Measurements from ENCODE around the gene TUBB2A.
"Not testable (repeated sequence)": the region's sequence is repeated elsewhere in the genome, so short reads cannot be mapped to it uniquely, and the experiment has no call there.

Gene TUBB2A

GRCh38 chr6:3195695-3196497, 38.6 kb upstream of the TUBB2A start:
- Histone ChIP-seq H3K4me1 (ENCODE audit: control insufficient read depth, insufficient read depth, low read length, poor library complexity, severe bottlenecking) (peaks cover 18% of the 10 kb centered on the region), H3K27ac (ENCODE audit: low read depth, low read length, severe bottlenecking) (peak overlapping the region; percentile 94), H3K36me3 (ENCODE audit: control insufficient read depth, insufficient read depth, low read length) (no peaks in the 10 kb centered on the region), H3K9me3 (ENCODE audit: control insufficient read depth, low read length) (peaks cover 6% of the 10 kb centered on the region), H3K4me3 (ENCODE audit: extremely low read depth, insufficient read depth, low read length, poor library complexity, severe bottlenecking) (no peak overlapping the region)
- WGBS, 2 experiments (ENCODE audit: insufficient coverage in 2 of 2): 70 to 74% methylated on average over 9 to 13 of the region's 16 CpGs

DNA sequence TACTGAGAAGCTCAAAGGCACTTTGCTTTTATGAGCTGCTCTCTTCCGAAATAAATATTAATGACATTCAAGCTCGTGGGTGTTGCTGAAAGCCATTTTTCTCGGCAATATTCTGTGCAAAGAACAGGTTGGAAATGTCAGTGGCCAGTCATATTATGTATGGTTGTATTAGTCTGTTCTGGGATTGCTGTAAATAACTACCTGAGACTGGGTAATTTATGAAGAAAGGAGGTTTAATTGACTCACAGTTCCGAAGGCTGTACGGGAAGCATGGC, 38.0 kb upstream of the TUBB2A start:
- Histone ChIP-seq H3K27ac (ENCODE audit: low read depth, low read length, severe bottlenecking) (peak overlapping the region; percentile 94), H3K4me3 (ENCODE audit: extremely low read depth, insufficient read depth, low read length, poor library complexity, severe bottlenecking) (no peak overlapping the region)
- 79 to 81% methylated on average over 4 to 5 of the region's 5 CpGs for WGBS, 2 experiments (ENCODE audit: insufficient coverage in 2 of 2)

DNA sequence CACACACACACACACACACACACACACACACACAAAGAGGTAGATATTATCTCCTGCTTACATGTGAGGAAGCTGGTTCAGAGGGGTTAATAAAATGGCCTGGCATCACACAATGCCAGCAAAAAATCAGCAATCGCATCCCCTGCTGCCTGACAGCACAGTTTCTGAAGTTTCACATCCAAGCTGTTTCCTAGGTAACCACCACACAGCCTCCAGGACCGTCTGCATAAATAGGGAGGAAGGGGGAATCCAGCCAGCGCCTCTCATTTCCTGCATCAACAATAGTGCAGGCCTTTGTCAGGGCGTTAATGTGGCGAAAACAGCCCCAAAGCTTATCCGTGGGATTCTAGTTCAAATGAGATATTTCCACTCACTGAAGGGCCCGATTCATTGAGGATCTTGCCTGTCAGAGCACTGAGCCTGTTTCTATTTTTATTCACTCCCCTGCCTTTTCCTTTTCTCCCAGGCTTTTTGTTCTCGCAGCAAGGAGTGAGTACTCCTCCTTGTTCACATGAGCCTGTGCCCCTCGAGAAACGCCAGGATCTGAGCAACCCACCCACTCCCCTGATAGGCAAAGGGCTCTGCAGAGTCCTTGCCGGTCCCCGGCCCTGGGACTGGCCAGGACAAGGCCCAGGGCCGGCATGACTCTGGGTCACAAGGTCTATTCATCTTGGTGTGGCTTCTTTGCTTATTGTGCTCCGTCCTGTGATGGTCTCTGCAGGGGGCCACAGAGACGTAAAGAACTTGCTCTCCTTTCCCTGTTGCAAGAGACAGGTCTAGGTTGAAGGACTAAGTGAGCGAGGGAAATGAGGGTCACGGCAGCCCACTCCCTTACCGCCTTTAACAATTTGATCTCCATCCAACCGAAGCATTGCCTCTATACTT, 37.4 kb upstream of the TUBB2A start:
- peaks cover 18% of the 10 kb centered on the region for H3K4me1 ChIP-seq (ENCODE audit: control insufficient read depth, insufficient read depth, low read length, poor library complexity, severe bottlenecking)
- peak overlapping the region; percentile 94 for H3K27ac ChIP-seq (ENCODE audit: low read depth, low read length, severe bottlenecking)
- H3K36me3 ChIP-seq (ENCODE audit: control insufficient read depth, insufficient read depth, low read length): no peaks in the 10 kb centered on the region
- WGBS, 2 experiments (ENCODE audit: insufficient coverage in 2 of 2): 36 to 37% methylated on average over 17 to 18 of the region's 19 CpGs
- H3K4me3 ChIP-seq (ENCODE audit: extremely low read depth, insufficient read depth, low read length, poor library complexity, severe bottlenecking): no peak overlapping the region
- peaks cover 14% of the 10 kb centered on the region for H3K9me3 ChIP-seq (ENCODE audit: control insufficient read depth, low read length)

More for the DNA sequence above, 38.0 kb upstream of the TUBB2A start:
- peaks cover 12% of the 10 kb centered on the region for H3K9me3 ChIP-seq (ENCODE audit: control insufficient read depth, low read length)
- peaks cover 18% of the 10 kb centered on the region for H3K4me1 ChIP-seq (ENCODE audit: control insufficient read depth, insufficient read depth, low read length, poor library complexity, severe bottlenecking)
- H3K36me3 ChIP-seq (ENCODE audit: control insufficient read depth, insufficient read depth, low read length): no peaks in the 10 kb centered on the region

- H3K4me1 ChIP-seq (ENCODE audit: control insufficient read depth, insufficient read depth, low read length, poor library complexity, severe bottlenecking): peaks cover 18% of the 10 kb centered on the region
- WGBS, 2 experiments (ENCODE audit: insufficient coverage in 2 of 2): 54 to 66% methylated on average over 20 to 21 of the region's 23 CpGs
- H3K27ac ChIP-seq (ENCODE audit: low read depth, low read length, severe bottlenecking): peak overlapping the region; percentile 10
- no peaks in the 10 kb centered on the region for H3K36me3 ChIP-seq (ENCODE audit: control insufficient read depth, insufficient read depth, low read length)
- H3K4me3 ChIP-seq (ENCODE audit: extremely low read depth, insufficient read depth, low read length, poor library complexity, severe bottlenecking): no peak overlapping the region
- peaks cover 8% of the 10 kb centered on the region for H3K9me3 ChIP-seq (ENCODE audit: control insufficient read depth, low read length)
Measured at GRCh38 chr6:3193102-3193849, 35.9 kb upstream of the TUBB2A start.

GRCh38 chr6:3190779-3191178, 33.4 kb upstream of the TUBB2A start:
- Histone ChIP-seq H3K36me3 (ENCODE audit: control insufficient read depth, insufficient read depth, low read length) (no peaks in the 10 kb centered on the region), H3K9me3 (ENCODE audit: control insufficient read depth, low read length) (peaks cover 8% of the 10 kb centered on the region), H3K4me1 (ENCODE audit: control insufficient read depth, insufficient read depth, low read length, poor library complexity, severe bottlenecking) (peaks cover 18% of the 10 kb centered on the region), H3K27ac (ENCODE audit: low read depth, low read length, severe bottlenecking) (no peak overlapping the region), H3K4me3 (ENCODE audit: extremely low read depth, insufficient read depth, low read length, poor library complexity, severe bottlenecking) (no peak overlapping the region)
- 95 to 98% methylated on average over 4 to 5 of the region's 5 CpGs for WGBS, 2 experiments (ENCODE audit: insufficient coverage in 2 of 2)

- Histone ChIP-seq H3K4me1 (ENCODE audit: control insufficient read depth, insufficient read depth, low read length, poor library complexity, severe bottlenecking) (peaks cover 13% of the 10 kb centered on the region), H3K36me3 (ENCODE audit: control insufficient read depth, insufficient read depth, low read length) (no peaks in the 10 kb centered on the region), H3K9me3 (ENCODE audit: control insufficient read depth, low read length) (peaks cover 8% of the 10 kb centered on the region), H3K27ac (ENCODE audit: low read depth, low read length, severe bottlenecking) (no peak overlapping the region), H3K4me3 (ENCODE audit: extremely low read depth, insufficient read depth, low read length, poor library complexity, severe bottlenecking) (no peak overlapping the region)
- WGBS, 2 experiments (ENCODE audit: insufficient coverage in 2 of 2): 100% methylated on average over 3 of the region's 4 CpGs
Measured at GRCh38 chr6:3190056-3190455, 32.7 kb upstream of the TUBB2A start.

- WGBS, 2 experiments (ENCODE audit: insufficient coverage in 2 of 2): 92 to 93% methylated on average over 8 of the region's 10 CpGs
Measured at GRCh38 chr6:3189192-3189591, 31.8 kb upstream of the TUBB2A start.

DNA sequence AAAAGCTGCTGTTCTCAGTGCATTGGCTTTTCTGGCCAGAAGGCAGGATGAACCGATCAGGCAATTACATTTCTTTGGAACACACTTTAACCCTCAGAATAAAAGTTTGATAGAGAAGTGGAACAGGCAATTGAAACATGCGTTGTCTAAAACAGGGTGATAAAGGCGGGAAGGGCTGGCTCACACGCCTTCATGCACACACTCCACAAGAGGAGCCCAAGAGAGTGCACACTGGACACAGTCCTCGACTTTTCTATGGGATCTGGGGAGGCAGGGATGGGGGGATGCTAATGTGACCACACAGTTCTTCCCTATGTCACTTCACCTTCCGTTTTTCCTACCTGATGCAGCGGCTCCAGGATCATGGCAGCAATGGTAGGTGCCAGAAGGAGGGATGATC, 30.9 kb upstream of the TUBB2A start:
- Histone ChIP-seq H3K4me1 (ENCODE audit: control insufficient read depth, insufficient read depth, low read length, poor library complexity, severe bottlenecking) (peaks cover 3% of the 10 kb centered on the region), H3K36me3 (ENCODE audit: control insufficient read depth, insufficient read depth, low read length) (no peaks in the 10 kb centered on the region), H3K4me3 (ENCODE audit: extremely low read depth, insufficient read depth, low read length, poor library complexity, severe bottlenecking) (no peak overlapping the region), H3K9me3 (ENCODE audit: control insufficient read depth, low read length) (peaks cover 8% of the 10 kb centered on the region), H3K27ac (ENCODE audit: low read depth, low read length, severe bottlenecking) (no peak overlapping the region)
- WGBS, 2 experiments (ENCODE audit: insufficient coverage in 2 of 2): 88 to 100% methylated on average over 3 of the region's 7 CpGs

More at GRCh38 chr6:3189192-3189591, 31.8 kb upstream of the TUBB2A start:
- H3K36me3 ChIP-seq (ENCODE audit: control insufficient read depth, insufficient read depth, low read length); H3K4me1 ChIP-seq (ENCODE audit: control insufficient read depth, insufficient read depth, low read length, poor library complexity, severe bottlenecking); H3K27ac ChIP-seq (ENCODE audit: low read depth, low read length, severe bottlenecking); H3K9me3 ChIP-seq (ENCODE audit: control insufficient read depth, low read length); H3K4me3 ChIP-seq (ENCODE audit: extremely low read depth, insufficient read depth, low read length, poor library complexity, severe bottlenecking): not testable (repeated sequence)

- Histone ChIP-seq H3K9me3 (ENCODE audit: control insufficient read depth, low read length) (peaks cover 8% of the 10 kb centered on the region), H3K27ac (ENCODE audit: low read depth, low read length, severe bottlenecking) (no peak overlapping the region), H3K4me1 (ENCODE audit: control insufficient read depth, insufficient read depth, low read length, poor library complexity, severe bottlenecking) (no peaks in the 10 kb centered on the region), H3K4me3 (ENCODE audit: extremely low read depth, insufficient read depth, low read length, poor library complexity, severe bottlenecking) (no peak overlapping the region), H3K36me3 (ENCODE audit: control insufficient read depth, insufficient read depth, low read length) (no peaks in the 10 kb centered on the region)
- WGBS, 2 experiments (ENCODE audit: insufficient coverage in 2 of 2): 95 to 100% methylated on average over 2 of the region's 3 CpGs
Measured at GRCh38 chr6:3186974-3187382, 29.6 kb upstream of the TUBB2A start.

DNA sequence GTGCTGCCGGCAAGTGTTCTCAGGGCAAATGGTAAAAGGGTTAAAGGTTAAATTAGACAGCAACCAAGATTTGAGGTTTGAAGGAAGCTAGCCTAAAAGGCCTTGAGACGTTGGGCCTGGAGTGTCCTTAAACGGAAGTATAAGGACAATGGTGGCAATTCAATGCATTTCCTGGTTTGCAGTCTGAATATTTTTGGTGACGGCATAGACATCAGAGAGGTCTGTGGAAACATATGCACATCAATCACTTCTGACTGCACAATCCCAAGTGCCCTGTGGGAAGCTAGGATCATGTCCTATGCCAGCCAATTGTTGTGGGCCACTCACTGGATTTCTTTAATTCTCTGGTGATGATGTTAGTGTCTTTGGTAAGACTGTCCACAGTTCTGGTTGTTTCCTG, 25.7 kb upstream of the TUBB2A start:
- Histone ChIP-seq H3K4me1 (ENCODE audit: control insufficient read depth, insufficient read depth, low read length, poor library complexity, severe bottlenecking) (no peaks in the 10 kb centered on the region), H3K36me3 (ENCODE audit: control insufficient read depth, insufficient read depth, low read length) (no peaks in the 10 kb centered on the region), H3K4me3 (ENCODE audit: extremely low read depth, insufficient read depth, low read length, poor library complexity, severe bottlenecking) (no peak overlapping the region), H3K9me3 (ENCODE audit: control insufficient read depth, low read length) (no peaks in the 10 kb centered on the region), H3K27ac (ENCODE audit: low read depth, low read length, severe bottlenecking) (no peak overlapping the region)
- WGBS, 2 experiments (ENCODE audit: insufficient coverage in 2 of 2): 84 to 92% methylated on average over 3 of the region's 4 CpGs

Measured in mesodermal cell (in vitro differentiated cells).